ENCODE data around the gene TNS4. TPM values are rescaled to one million over a fixed set of nuclear protein-coding genes. Genes with fewer than 3 reads are reported as not detected.
A peak's percentile ranks its signal among the peaks of the same experiment; 100 is the strongest.

TNS4 gene
- total and polyA plus RNA-seq, 2 experiments from 2014 or later = 0.20 TPM; not detected in 1

DNA sequence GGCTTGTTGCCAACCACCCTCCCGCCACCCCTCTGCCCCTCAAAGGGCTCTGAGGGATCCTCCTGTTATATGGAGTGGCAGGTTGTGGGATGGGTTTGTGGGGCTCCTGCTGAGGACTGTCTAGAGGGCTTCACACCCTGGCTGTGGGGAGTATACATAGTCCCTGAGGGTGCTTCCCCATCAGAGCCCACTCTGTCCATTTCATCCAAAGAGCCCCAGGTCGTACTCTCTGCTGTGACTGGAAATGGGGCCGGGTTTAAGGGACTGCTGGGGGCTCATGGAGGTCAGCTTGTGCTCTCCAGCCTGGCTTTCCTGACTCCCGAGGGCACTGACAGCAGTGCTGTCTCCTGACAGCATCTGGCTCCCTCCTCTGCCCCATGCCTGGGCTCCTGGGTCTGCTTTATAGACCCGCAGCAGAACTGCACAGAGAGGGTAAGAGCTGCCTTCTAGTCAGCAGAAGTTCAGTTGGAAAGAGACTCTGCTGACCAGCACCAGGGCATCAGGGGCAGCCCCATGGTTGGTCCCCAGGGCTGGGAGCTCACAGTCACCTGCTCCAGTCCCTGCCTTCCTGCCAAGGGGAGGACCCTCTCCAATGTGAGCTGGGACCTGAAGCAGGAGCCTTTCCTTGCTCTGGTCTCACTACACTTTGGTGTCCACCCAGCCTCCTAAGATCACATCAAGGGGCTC lies 17.8 kb upstream of the TNS4 start:
- H3K9me2 ChIP-seq (ENCODE audit: insufficient read depth) = no peaks in the 10 kb centered on the region
- TF ChIP-seq EZH2phosphoT487 (IDR thresholded peaks at IDR 0.05; ENCODE audit: insufficient read depth, low read depth) (no peak), EZH2 (IDR thresholded peaks at IDR 0.05; ENCODE audit: insufficient read depth, poor library complexity, severe bottlenecking) (no peak)
- no peak overlapping the region for H3K9ac ChIP-seq
- in situ Hi-C loops (cut with MboI) = no loop called here
- no peak overlapping the region for H3K4me3 ChIP-seq
- no peak overlapping the region for H2AFZ ChIP-seq
- 89 to 91% methylated on average over 5 of the region's 5 CpGs for WGBS, 2 experiments (ENCODE audit: low coverage in 1 of 2, low lambda C conversion rate in 2 of 2, missing lambda C conversion rate in 2 of 2)
- H3K9me3 ChIP-seq (ENCODE audit: low read depth) = no peaks in the 10 kb centered on the region
- H3K27me3 ChIP-seq (replicated peaks; ENCODE audit: insufficient read depth) = no peaks in the 10 kb centered on the region
- H3K4me1 ChIP-seq (ENCODE audit: insufficient read depth) = peaks cover 43% of the 10 kb centered on the region
- DNase-seq = no peak
- H4K20me1 ChIP-seq (ENCODE audit: insufficient read depth) = no peaks in the 10 kb centered on the region
- H3K4me2 ChIP-seq (ENCODE audit: unreplicated experiment) = no peak overlapping the region
- H3K79me2 ChIP-seq (ENCODE audit: insufficient read depth) = no peaks in the 10 kb centered on the region
- no peaks in the 10 kb centered on the region for H3K36me3 ChIP-seq (ENCODE audit: low read depth)
- H3F3A ChIP-seq (ENCODE audit: insufficient read depth) = peaks cover 37% of the 10 kb centered on the region
- H3K27ac ChIP-seq = no peak overlapping the region

DNA sequence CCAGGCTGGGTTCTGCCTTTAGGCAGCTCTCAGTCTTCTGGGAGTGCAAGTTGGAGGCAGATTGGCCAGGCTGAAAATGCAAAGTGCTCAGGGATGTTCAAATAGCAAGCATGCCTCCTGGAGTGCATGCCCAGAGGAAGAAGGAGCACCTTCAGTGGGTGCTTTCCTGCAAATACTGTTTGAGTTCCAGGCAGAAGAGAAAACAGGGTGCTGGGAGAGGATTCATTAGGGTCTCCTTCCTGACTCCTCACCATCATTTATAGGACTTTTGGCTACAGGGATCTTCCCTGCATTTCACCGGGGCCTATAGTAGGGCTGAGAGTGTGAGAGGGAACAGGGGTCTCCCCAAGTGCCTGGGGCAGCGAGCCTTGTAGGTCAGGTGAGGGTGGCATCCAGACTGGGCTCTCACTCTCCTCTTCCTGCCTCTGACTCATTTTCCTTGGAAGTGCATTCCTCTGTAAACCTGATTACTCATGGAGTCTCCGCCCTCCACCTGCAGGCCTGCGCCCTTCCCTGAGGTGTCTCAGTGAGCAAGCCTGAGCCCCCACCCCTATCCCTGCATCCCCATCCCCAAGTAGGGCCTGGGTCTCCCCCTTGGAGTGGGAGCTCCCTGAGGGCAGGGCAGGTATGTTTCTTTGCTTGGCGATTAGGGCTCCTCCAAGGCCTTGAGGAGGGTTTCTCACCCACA lies 17.1 kb upstream of the TNS4 start:
- Histone ChIP-seq H3K9ac (no peak overlapping the region), H3K9me3 (ENCODE audit: low read depth) (no peaks in the 10 kb centered on the region), H4K20me1 (ENCODE audit: insufficient read depth) (no peaks in the 10 kb centered on the region), H3K36me3 (ENCODE audit: low read depth) (no peaks in the 10 kb centered on the region), H2AFZ (no peak overlapping the region), H3K4me2 (ENCODE audit: unreplicated experiment) (no peak overlapping the region), H3K79me2 (ENCODE audit: insufficient read depth) (no peaks in the 10 kb centered on the region), H3K27ac (no peak overlapping the region; the same call in 1 of the 2 replicates), H3K4me3 (no peak overlapping the region), H3F3A (ENCODE audit: insufficient read depth) (peaks cover 33% of the 10 kb centered on the region), H3K9me2 (ENCODE audit: insufficient read depth) (no peaks in the 10 kb centered on the region), H3K27me3 (replicated peaks; ENCODE audit: insufficient read depth) (no peaks in the 10 kb centered on the region), H3K4me1 (ENCODE audit: insufficient read depth) (peaks cover 43% of the 10 kb centered on the region)
- peak; percentile 52 for DNase-seq
- in situ Hi-C loops (cut with MboI) = no loop called here
- 84 to 86% methylated on average over 5 of the region's 5 CpGs for WGBS, 2 experiments (ENCODE audit: low coverage in 1 of 2, low lambda C conversion rate in 2 of 2, missing lambda C conversion rate in 2 of 2)
- no peak for TF ChIP-seq EZH2phosphoT487 (IDR thresholded peaks at IDR 0.05; ENCODE audit: insufficient read depth, low read depth)
- TF ChIP-seq EZH2 (IDR thresholded peaks at IDR 0.05; ENCODE audit: insufficient read depth, poor library complexity, severe bottlenecking) = no peak

DNA sequence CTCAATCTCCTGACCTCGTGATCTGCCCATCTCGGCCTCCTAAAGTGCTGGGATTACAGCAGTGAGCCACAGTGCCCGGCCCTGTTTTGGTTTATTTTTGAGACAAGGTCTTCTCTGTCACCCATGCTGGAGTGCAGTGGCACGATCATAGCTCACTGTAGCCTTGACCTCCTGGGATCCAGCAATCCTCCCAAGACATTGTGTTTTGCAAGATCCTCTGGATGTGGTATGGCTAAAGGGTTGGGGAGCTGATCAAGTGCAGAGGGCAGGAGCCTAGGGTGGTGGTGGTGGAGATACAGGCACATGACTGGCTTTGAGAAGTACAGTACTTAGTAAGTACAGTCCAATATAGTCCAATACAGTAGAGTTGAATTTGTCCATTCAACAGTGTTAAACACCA lies 16.6 kb upstream of the TNS4 start:
- TF ChIP-seq EZH2phosphoT487 (IDR thresholded peaks at IDR 0.05; ENCODE audit: insufficient read depth, low read depth) (no peak), EZH2 (IDR thresholded peaks at IDR 0.05; ENCODE audit: insufficient read depth, poor library complexity, severe bottlenecking) (no peak)
- no peaks in the 10 kb centered on the region for H3K9me3 ChIP-seq (ENCODE audit: low read depth)
- no peak overlapping the region for H3K4me3 ChIP-seq
- no peaks in the 10 kb centered on the region for H3K9me2 ChIP-seq (ENCODE audit: insufficient read depth)
- no peak for DNase-seq
- peaks cover 33% of the 10 kb centered on the region for H3F3A ChIP-seq (ENCODE audit: insufficient read depth)
- H3K79me2 ChIP-seq (ENCODE audit: insufficient read depth) = no peaks in the 10 kb centered on the region
- 87 to 90% methylated on average over 3 to 4 of the region's 4 CpGs for WGBS, 2 experiments (ENCODE audit: low coverage in 1 of 2, low lambda C conversion rate in 2 of 2, missing lambda C conversion rate in 2 of 2)
- no peaks in the 10 kb centered on the region for H4K20me1 ChIP-seq (ENCODE audit: insufficient read depth)
- no peaks in the 10 kb centered on the region for H3K27me3 ChIP-seq (replicated peaks; ENCODE audit: insufficient read depth)
- H3K4me2 ChIP-seq (ENCODE audit: unreplicated experiment) = no peak overlapping the region
- H2AFZ ChIP-seq = no peak overlapping the region
- peaks cover 43% of the 10 kb centered on the region for H3K4me1 ChIP-seq (ENCODE audit: insufficient read depth)
- H3K9ac ChIP-seq = no peak overlapping the region
- H3K36me3 ChIP-seq (ENCODE audit: low read depth) = no peaks in the 10 kb centered on the region
- H3K27ac ChIP-seq = no peak overlapping the region; the same call in 1 of the 2 replicates
- in situ Hi-C loops (cut with MboI) = no loop called here

DNA sequence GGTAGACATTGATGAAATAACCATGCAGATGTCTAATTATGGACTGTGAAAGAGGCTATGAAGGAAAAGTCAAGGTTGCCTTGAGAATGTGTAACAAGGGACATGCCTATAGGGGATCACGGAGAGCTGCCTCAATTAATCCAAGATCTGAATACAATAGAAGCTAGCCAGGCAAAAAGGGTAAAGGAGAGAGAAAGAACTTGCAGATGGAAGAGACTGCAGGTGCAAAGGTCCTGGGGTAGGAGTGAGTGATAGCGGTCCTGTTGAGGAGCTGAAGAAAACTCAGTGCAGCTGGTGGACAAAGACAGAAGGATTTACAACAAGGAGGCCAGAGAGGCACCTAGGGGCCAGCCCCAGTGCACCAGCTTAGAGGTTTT lies 15.9 kb upstream of the TNS4 start:
- no peak overlapping the region for H3K4me3 ChIP-seq
- H3K9ac ChIP-seq = no peak overlapping the region
- H2AFZ ChIP-seq = no peak overlapping the region
- in situ Hi-C loops (cut with MboI) = no loop called here
- H4K20me1 ChIP-seq (ENCODE audit: insufficient read depth) = no peaks in the 10 kb centered on the region
- H3K9me2 ChIP-seq (ENCODE audit: insufficient read depth) = no peaks in the 10 kb centered on the region
- peak overlapping the region; percentile 27 for H3K27ac ChIP-seq
- H3F3A ChIP-seq (ENCODE audit: insufficient read depth) = peaks cover 30% of the 10 kb centered on the region
- no peaks in the 10 kb centered on the region for H3K36me3 ChIP-seq (ENCODE audit: low read depth)
- WGBS, 2 experiments (ENCODE audit: low coverage in 1 of 2, low lambda C conversion rate in 2 of 2, missing lambda C conversion rate in 2 of 2) = 96 to 100% methylated on average over 2 of the region's 2 CpGs
- DNase-seq = no peak
- no peak for TF ChIP-seq EZH2 (IDR thresholded peaks at IDR 0.05; ENCODE audit: insufficient read depth, poor library complexity, severe bottlenecking)
- TF ChIP-seq EZH2phosphoT487 (IDR thresholded peaks at IDR 0.05; ENCODE audit: insufficient read depth, low read depth) = no peak
- peaks cover 45% of the 10 kb centered on the region for H3K4me1 ChIP-seq (ENCODE audit: insufficient read depth)
- H3K79me2 ChIP-seq (ENCODE audit: insufficient read depth) = no peaks in the 10 kb centered on the region
- H3K27me3 ChIP-seq (replicated peaks; ENCODE audit: insufficient read depth) = no peaks in the 10 kb centered on the region
- peak overlapping the region; percentile 22 for H3K4me2 ChIP-seq (ENCODE audit: unreplicated experiment)
- no peaks in the 10 kb centered on the region for H3K9me3 ChIP-seq (ENCODE audit: low read depth)

All from GM23248 (cell line).